ENCODE results near the gene UPF1. TPM values are rescaled to one million over a fixed set of nuclear protein-coding genes. Genes with fewer than 3 reads are reported as not detected.

Gene UPF1
- total RNA-seq, 3 donors from 2014 or later = 116 to 123 (median 118) TPM

DNA sequence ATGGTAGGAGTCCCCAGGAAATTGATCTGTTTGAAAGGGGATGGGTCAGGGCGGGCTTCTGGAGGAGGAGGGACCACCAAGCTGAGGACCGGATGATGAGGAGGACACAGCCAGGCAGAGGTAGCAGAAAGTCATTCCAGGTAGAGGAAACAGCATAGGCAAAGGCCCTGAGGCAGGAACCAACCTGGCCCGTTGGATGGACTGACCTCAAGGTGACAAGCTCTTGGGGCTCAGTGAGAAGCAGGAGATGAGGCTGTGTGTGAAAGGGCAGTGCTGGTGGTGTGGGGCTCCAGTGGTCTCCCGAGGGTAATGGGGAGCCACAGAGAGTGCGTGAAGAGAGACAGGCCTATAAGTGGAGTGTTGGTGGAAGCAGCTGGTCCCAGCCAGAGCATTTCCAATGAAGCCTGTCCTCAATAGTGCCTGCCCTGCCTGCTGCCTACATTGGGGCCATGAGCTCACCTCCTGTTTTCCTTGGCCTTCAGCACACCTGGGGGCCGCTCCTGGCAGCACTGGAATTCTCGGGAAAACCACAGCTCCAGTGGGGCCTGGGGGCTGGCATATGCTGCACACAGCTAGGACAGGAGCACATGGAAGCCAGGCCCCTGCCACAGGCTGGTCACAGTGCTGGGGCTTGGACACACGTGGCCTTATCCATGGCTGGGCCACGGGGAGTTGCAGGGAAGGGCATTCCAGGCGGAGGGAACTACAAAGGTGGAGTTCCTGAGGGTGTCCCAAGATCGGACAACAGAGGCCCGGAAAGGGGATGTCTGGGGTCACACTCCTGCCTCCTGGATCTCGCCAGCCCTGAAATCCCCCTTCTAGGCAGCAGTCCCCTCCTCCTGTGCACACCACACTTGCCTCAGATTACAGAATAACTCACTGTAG, 38.4 kb upstream of the UPF1 start:
- Mint-ChIP-seq H3K27me3 (ENCODE audit: low read depth) (peaks cover 66% of the 10 kb centered on the region), H3K4me3 (no peak overlapping the region), H3K36me3 (ENCODE audit: insufficient read depth) (no peaks in the 10 kb centered on the region), H3K9me3 (no peaks in the 10 kb centered on the region), H3K4me1 (ENCODE audit: low read depth) (peaks cover 16% of the 10 kb centered on the region)
- DNase-seq (no peak), ATAC-seq (no peak)

DNA sequence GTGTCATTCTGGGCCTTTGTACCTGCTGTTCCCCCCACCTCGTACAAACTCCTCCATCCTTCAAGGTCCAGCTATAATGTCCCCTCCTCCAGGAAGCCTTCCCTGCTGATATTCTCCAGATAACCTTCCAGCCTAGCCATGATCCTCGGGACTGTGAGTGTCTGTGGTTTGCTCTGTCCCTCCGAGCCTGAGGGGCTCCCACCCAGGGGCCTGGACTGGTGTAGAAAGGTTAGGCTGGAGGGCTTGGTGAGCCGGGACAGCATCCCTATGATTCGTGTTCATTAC, 37.8 kb upstream of the UPF1 start:
- Mint-ChIP-seq H3K4me1 (ENCODE audit: low read depth) (peaks cover 13% of the 10 kb centered on the region), H3K9me3 (no peaks in the 10 kb centered on the region)

DNA sequence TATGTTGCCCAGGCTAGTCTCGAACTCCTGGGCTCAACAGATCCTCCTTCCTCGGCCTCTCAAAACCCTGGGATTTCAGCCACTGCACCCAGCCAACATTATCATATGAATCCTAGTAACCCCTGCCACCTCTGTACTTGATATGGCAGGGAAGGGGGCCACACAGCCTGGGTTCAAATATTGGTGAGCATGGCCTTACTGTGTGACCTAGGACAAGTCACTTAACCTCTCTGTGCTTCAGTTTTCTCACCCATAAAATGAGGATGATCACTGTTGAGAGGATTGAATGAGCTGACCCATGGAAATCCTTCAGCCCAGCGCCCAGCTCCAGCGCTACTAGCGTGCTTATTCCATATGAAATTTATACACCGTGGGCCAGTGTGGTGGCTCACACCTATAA, 37.1 kb upstream of the UPF1 start:
- no peaks in the 10 kb centered on the region for H3K36me3 Mint-ChIP-seq (ENCODE audit: insufficient read depth)
- no peaks in the 10 kb centered on the region for H3K9me3 Mint-ChIP-seq
- no peak overlapping the region for H3K4me3 Mint-ChIP-seq
- no peak for ATAC-seq
- peaks cover 55% of the 10 kb centered on the region for H3K27me3 Mint-ChIP-seq (ENCODE audit: low read depth)
- H3K4me1 Mint-ChIP-seq (ENCODE audit: low read depth) = peaks cover 6% of the 10 kb centered on the region
- no peak for DNase-seq

More for the DNA sequence above, 37.8 kb upstream of the UPF1 start:
- DNase-seq = no peak
- H3K27me3 Mint-ChIP-seq (ENCODE audit: low read depth) = peaks cover 62% of the 10 kb centered on the region
- no peak overlapping the region for H3K4me3 Mint-ChIP-seq
- no peak for ATAC-seq
- H3K36me3 Mint-ChIP-seq (ENCODE audit: insufficient read depth) = no peaks in the 10 kb centered on the region

DNA sequence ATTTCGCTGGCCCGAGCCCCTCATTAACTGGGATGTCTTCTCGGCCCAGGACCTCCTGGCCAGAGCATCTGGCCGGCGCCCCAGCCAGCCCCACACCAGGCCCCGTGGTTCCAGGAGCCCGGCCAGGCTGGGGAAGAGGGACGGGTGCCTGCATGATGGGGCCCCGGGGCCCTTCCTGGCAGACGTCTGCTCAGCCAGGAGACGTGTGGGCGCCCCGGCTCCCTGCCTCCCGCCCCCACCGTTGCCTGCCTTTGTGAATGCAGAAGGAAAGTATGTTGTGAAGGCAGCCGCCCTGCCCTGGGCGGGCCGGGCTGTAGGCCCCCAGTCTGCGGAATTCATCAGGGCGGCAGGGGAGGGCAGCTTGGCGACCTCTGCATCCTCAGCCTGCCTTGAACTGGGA, 36.2 kb upstream of the UPF1 start:
- ATAC-seq = no peak
- Mint-ChIP-seq H3K4me3 (no peak overlapping the region), H3K27me3 (ENCODE audit: low read depth) (peaks cover 48% of the 10 kb centered on the region), H3K9me3 (no peaks in the 10 kb centered on the region), H3K36me3 (ENCODE audit: insufficient read depth) (no peaks in the 10 kb centered on the region), H3K4me1 (ENCODE audit: low read depth) (peaks cover 2% of the 10 kb centered on the region)
- no peak for DNase-seq

DNA sequence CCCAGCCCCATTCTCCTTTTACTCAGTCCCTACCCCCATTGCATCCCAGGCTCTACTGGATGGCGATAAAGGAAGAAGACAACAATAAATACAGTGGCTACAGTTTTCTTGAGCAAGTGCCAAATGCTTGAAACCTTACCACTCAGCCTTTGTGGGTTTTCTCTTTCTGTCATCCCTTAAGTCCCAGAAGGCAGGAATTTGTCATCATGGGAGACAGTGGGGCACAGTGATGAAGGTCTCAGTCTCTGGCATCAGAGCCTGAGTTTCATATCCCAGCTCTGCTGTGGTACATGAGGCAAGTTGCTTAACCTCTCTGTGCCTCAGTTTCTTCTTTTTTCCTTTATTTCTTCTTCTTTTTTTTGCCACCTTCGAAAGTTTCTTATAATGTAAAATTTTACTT, 35.5 kb upstream of the UPF1 start:
- Mint-ChIP-seq H3K36me3 (ENCODE audit: insufficient read depth) (no peaks in the 10 kb centered on the region), H3K9me3 (no peaks in the 10 kb centered on the region), H3K4me1 (ENCODE audit: low read depth) (no peaks in the 10 kb centered on the region), H3K4me3 (no peak overlapping the region), H3K27me3 (ENCODE audit: low read depth) (peaks cover 49% of the 10 kb centered on the region)
- no peak for ATAC-seq
- no peak for DNase-seq

DNA sequence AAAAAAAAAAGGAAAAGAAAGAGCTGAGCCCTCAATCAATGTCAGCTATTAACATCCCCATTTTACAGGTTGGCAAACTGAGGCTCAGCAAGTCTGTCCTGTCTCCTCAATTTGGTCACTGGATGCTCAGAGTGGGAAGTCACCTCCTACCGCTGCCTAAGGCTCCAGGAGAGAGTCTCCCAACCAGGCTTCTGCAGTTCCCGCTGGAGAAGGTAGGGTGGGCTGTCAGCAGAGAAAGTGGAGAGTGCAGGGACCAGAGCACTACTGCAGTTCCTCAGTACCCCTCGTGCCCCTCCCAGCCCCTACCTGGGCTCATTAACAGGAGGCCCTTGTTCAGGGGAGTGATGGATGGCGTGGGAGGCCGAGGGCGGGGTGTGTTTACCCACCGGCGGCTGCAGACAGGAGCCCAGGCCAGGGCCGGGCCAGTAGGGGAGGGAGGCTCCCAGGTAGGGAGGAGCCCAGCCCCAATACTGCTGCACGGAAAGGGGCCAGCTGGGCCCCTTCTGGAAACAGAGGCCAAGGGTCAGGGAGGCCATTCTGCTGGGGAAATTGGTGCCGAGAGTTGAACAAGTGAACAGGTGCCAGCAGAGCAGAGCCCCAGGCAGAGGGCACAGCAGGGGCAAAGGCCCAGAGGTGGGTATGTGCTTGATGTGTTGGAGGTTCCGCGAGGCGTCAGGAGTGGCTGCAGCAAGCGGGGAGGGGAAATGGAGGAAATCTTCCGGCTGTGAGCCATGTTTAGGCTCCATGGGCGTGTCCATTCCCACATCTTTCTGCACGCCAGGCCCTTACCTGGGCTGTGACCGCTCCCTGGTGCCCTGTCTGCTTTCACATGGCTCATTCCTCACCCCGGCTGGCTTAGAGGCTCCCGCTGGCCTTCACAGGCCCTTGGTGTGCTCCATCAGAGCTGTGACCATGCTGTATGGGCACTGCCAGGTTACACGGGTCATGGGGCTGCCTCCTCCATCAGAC, 33.1 kb upstream of the UPF1 start:
- no peak overlapping the region for H3K4me3 Mint-ChIP-seq

DNA sequence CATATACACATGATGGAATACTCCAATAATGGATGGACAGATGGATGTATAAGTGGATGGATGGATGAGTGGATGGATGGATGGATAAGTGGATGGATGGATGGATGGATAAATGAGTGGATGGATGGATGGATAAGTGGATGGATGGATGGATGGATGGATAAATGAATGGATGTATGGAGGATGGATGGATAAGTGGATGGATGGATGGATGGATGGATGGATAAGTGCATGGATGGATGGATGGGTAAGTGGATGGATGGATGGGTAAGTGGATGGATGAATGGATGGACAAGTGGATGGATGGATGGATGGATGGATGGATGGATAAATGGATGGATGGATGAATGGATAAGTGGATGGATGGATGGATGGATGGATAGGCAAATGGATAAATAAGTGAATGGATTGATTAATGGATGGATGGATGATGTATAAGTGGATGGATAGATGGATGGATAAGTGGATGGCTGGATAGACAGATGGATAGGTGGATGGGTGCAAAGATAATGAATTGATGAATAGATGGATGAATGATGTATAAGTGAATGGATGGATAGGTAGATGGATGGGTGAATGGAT, 32.3 kb upstream of the UPF1 start:
- ATAC-seq (no peak), DNase-seq (no peak)
- no peak overlapping the region for H3K4me3 Mint-ChIP-seq
- no peaks in the 10 kb centered on the region for H3K4me1 Mint-ChIP-seq (ENCODE audit: low read depth)
- no peaks in the 10 kb centered on the region for H3K36me3 Mint-ChIP-seq (ENCODE audit: insufficient read depth)
- no peaks in the 10 kb centered on the region for H3K9me3 Mint-ChIP-seq
- peaks cover 41% of the 10 kb centered on the region for H3K27me3 Mint-ChIP-seq (ENCODE audit: low read depth)

More for the DNA sequence above, 33.1 kb upstream of the UPF1 start:
- ATAC-seq (no peak), DNase-seq (no peak)
- H3K9me3 Mint-ChIP-seq = no peaks in the 10 kb centered on the region
- H3K27me3 Mint-ChIP-seq (ENCODE audit: low read depth) = peaks cover 44% of the 10 kb centered on the region
- H3K36me3 Mint-ChIP-seq (ENCODE audit: insufficient read depth) = no peaks in the 10 kb centered on the region
- no peaks in the 10 kb centered on the region for H3K4me1 Mint-ChIP-seq (ENCODE audit: low read depth)

DNA sequence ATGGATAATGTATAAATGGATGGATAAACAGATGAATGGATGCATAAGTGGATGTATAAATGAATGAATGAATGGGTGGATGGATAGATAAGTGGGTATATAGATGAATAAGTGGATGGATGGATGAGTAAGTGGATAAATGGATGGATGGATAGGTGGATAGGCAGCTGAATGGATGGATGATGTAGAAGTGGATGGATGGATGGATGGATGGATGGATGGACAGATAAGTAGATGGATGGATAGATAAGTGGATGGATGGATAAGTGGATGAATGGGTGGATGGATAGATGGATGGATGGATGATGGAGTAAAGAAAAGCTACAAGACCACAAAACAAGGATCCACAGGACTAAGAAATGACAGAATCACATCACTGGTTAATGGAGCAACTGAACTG, 31.7 kb upstream of the UPF1 start:
- H3K36me3 Mint-ChIP-seq (ENCODE audit: insufficient read depth) = no peaks in the 10 kb centered on the region
- ATAC-seq (no peak), DNase-seq (no peak)
- no peaks in the 10 kb centered on the region for H3K4me1 Mint-ChIP-seq (ENCODE audit: low read depth)
- peaks cover 36% of the 10 kb centered on the region for H3K27me3 Mint-ChIP-seq (ENCODE audit: low read depth)
- H3K9me3 Mint-ChIP-seq = no peaks in the 10 kb centered on the region
- H3K4me3 Mint-ChIP-seq = no peak overlapping the region

DNA sequence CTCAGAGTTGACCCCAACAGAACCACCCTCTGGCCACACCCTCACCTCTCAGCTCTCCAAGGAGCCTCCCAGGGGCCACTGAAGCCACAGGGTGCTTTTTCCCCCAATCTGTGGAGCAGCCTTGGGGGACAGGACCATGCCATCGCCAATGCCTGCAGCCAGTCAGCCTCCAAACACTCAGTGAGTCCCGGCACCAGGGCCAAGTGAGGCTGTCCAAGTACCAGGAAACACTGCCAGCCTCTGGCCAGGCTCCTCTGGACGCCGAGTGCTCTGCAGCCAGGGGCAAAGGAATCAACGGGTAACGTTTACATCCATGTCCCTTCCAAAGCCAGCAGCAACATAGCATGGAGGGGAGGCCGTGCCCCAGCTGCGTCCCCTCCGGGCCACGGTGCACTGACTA, 31.1 kb upstream of the UPF1 start:
- H3K36me3 Mint-ChIP-seq (ENCODE audit: insufficient read depth) = no peaks in the 10 kb centered on the region
- no peak for ATAC-seq
- no peak for DNase-seq
- peaks cover 34% of the 10 kb centered on the region for H3K27me3 Mint-ChIP-seq (ENCODE audit: low read depth)
- no peaks in the 10 kb centered on the region for H3K4me1 Mint-ChIP-seq (ENCODE audit: low read depth)
- no peaks in the 10 kb centered on the region for H3K9me3 Mint-ChIP-seq
- H3K4me3 Mint-ChIP-seq = no peak overlapping the region

DNA sequence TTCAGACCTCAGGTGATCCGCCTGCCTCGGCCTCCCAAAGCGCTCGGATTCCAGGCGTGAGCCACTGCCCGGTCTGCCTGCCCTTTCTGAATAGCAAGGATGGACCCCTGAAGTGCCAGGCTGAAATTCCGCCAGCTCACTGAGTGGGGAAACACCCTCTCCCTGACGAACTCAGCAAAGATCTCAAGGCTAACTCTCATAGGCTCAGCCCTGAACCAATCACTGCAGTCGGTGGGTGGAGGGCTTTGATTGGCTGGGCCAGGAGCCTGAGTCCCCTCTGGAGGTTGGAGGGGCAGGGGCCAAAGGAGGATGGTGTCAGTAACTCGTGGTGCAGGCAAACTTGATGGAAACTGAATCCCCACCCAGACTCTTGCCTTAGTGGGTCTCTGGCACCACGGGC, 29.4 kb upstream of the UPF1 start:
- H3K36me3 Mint-ChIP-seq (ENCODE audit: insufficient read depth) = no peaks in the 10 kb centered on the region
- H3K4me3 Mint-ChIP-seq = no peak overlapping the region
- H3K27me3 Mint-ChIP-seq (ENCODE audit: low read depth) = peaks cover 21% of the 10 kb centered on the region
- no peaks in the 10 kb centered on the region for H3K4me1 Mint-ChIP-seq (ENCODE audit: low read depth)
- DNase-seq = no peak
- H3K9me3 Mint-ChIP-seq = no peaks in the 10 kb centered on the region
- ATAC-seq = no peak

DNA sequence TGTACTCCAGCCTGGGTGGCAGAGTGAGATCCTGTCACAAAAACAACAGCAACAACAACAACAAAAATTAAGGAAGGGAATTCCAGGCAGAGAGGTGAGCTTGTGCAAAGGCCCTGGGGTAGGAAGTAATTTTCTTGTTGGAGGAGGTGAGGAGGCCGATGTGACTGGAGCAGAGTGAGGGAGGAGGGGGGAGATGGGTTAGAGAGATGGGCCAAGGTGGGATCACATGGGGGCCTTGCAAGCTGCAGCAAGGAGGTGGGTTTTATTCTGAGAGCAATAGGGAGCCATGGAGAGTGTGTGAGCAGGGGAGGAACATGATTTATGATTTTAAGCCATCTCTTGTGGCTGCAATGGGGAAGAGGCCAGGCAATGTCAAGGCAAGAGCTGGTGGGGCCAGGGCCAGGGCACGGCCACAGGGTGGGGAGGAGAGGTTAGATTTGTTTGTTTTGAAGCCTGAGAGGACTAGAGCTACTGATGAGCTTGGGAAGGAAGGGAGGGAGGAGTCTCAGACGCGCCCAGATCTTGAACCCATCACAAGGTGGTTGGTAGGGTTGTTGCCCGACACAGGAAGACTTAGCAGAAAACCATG, 28.1 kb upstream of the UPF1 start:
- no peaks in the 10 kb centered on the region for H3K4me1 Mint-ChIP-seq (ENCODE audit: low read depth)
- no peaks in the 10 kb centered on the region for H3K36me3 Mint-ChIP-seq (ENCODE audit: insufficient read depth)
- no peak overlapping the region for H3K4me3 Mint-ChIP-seq
- ATAC-seq = no peak
- no peak for DNase-seq
- H3K9me3 Mint-ChIP-seq = no peaks in the 10 kb centered on the region
- peaks cover 19% of the 10 kb centered on the region for H3K27me3 Mint-ChIP-seq (ENCODE audit: low read depth)

DNA sequence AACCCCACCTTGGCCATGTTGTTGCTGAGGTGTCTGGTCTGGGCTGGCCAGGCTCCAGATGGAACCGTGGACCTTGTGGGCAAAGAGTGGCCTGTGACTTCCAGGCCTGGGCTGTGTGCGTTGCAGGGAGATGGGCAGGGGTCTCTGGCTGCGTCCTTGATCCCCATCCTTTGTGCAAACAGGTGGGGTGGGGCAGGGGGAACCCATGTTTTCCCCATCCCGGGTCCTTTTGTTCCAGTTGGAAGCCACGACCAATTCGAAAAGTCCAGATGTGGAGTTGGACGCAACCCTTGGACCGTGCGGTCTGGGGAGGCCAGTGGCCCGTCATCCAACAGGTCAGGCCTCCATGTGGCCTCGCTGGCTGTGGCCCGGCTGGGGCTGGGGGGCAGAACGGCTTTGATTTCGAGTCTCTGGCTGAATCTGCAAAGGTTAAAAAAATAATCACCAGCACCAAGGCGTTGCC, 27.6 kb upstream of the UPF1 start:
- DNase-seq = no peak
- H3K4me3 Mint-ChIP-seq = no peak overlapping the region
- no peaks in the 10 kb centered on the region for H3K36me3 Mint-ChIP-seq (ENCODE audit: insufficient read depth)
- H3K9me3 Mint-ChIP-seq = no peaks in the 10 kb centered on the region
- peaks cover 19% of the 10 kb centered on the region for H3K27me3 Mint-ChIP-seq (ENCODE audit: low read depth)
- ATAC-seq = no peak
- no peaks in the 10 kb centered on the region for H3K4me1 Mint-ChIP-seq (ENCODE audit: low read depth)

DNA sequence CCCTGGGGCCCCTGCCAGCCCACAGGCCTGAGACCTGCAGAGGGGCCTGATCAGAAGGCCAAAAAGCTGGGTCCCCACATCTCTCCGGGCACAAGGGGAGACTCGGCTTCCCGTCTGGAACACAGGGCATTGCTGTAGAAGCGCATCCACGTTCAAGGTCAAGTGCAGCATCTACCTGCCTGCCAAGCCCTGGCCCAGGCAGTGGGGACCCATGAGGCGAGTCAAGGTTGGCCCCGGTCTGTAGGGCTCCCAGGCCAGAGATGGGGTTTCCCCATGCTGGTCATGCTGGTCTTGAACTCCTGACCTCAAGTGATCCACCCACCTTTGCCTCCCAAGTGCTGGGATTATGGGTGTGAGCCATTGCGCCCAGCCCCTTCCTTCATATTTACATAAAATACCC, 27.1 kb upstream of the UPF1 start:
- Mint-ChIP-seq H3K9me3 (no peaks in the 10 kb centered on the region), H3K27me3 (ENCODE audit: low read depth) (peaks cover 21% of the 10 kb centered on the region)
- no peak for DNase-seq

DNA sequence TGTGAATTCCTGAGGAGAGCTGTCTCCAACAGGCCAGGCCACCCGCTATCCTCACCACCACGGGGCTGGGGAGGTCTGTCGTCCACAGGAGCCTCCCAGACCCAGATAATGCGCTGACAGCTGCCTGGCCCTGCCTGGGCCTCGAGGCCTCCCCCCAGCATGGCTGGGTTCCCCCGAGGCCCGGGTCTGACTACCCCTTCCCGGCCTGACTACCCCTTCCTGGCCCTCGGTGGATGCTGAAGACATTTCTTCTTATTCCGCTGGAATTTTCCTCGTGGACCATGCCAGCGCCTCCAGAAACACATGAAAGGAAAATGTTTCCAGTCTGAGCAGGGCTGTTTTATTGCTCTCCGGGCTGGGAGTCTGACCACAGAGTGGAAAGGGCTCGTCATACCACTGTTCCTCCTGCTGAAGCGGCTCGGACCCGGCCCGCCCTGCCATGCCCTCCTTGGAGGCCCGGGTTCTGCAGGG, 23.9 kb upstream of the UPF1 start:
- peaks cover 18% of the 10 kb centered on the region for H3K27me3 Mint-ChIP-seq (ENCODE audit: low read depth)
- H3K9me3 Mint-ChIP-seq = no peaks in the 10 kb centered on the region
- H3K4me1 Mint-ChIP-seq (ENCODE audit: low read depth) = peaks cover 2% of the 10 kb centered on the region
- ATAC-seq (no peak), DNase-seq (no peak)
- H3K4me3 Mint-ChIP-seq = no peak overlapping the region
- H3K36me3 Mint-ChIP-seq (ENCODE audit: insufficient read depth) = no peaks in the 10 kb centered on the region

More for the DNA sequence above, 27.1 kb upstream of the UPF1 start:
- H3K36me3 Mint-ChIP-seq (ENCODE audit: insufficient read depth) = no peaks in the 10 kb centered on the region
- H3K4me3 Mint-ChIP-seq = no peak overlapping the region
- ATAC-seq = no peak
- H3K4me1 Mint-ChIP-seq (ENCODE audit: low read depth) = peaks cover 2% of the 10 kb centered on the region
